Activated CD4-positive, CD25-positive, alpha-beta regulatory T cell treated with anti-CD3 and anti-CD28 coated beads, Interleukin-2, amount 50 U/mL, for 72 hours (primary cell): ENCODE measurements around the gene NXN.
"Not testable (repeated sequence)": the region's sequence is repeated elsewhere in the genome, so short reads cannot be mapped to it uniquely, and the experiment has no call there.

Source experiments
- DNase-seq: peaks from one replicate; pipeline ENCODE4 v3.0.0; 2021

The NXN gene

GRCh38 chr17:881778-882177 lies 97.8 kb downstream of the NXN start:
- DNase-seq: no peak

DNA sequence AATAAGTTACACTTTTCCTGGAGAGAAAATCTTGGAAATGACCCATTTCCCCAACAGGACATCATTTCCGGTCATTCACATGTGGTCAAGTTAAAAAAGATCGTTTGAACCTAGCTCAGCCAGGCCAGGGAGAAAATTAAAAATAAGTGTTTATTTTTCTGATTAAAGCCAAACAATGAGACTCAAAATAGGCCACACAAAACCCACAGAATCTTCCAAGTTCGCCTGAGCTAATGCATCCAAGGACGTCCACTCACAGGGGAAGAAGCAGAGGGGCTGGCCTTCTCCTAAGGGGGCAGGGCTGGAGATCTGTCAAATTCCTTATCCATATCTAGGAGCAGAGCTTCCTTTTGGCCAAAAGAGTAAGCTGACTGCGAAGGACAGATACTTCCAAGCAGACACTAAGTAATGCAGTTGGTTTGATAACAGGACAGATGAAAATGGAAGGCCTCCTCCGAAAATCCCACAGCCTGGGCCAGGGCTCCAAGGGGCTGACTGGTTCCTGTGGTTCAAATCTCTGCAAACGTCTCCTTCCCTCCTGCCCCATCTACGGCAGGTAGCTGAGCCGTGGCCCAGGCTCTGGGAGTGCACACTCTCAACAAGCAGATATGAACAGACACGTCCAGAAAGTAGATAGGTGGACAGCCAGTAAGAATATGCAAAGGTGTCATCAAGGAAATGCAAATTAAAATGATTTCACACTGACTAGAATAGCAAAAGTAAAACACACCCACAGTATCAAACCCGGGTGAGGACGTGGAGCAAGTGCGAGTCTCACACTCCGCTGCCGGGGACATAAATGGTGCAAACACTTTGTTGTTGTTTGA lies 98.9 kb downstream of the NXN start:
- DNase-seq: no peak

GRCh38 chr17:879546-880442 lies 99.8 kb downstream of the NXN start:
- DNase-seq: peak; percentile 51

DNA sequence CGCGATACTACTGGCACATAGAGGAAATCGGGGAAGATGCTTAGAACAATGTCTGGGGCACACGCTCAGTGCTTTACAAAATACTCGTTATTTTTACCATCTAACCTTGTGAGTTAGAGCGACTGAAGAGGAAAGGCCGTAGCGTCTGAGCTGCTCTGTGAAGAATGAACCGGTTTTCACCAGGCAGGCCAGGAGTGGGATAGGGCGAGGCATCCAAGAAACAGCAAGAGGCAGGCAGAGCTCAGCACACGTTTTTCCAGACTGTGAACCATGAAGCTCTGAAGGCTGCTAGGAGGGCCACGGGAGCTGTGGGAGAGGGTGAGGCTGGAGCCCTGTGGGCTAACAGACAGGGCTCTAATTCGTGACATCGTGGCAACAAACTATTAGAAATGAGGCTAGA lies 101.9 kb downstream of the NXN start:
- DNase-seq: no peak

DNA sequence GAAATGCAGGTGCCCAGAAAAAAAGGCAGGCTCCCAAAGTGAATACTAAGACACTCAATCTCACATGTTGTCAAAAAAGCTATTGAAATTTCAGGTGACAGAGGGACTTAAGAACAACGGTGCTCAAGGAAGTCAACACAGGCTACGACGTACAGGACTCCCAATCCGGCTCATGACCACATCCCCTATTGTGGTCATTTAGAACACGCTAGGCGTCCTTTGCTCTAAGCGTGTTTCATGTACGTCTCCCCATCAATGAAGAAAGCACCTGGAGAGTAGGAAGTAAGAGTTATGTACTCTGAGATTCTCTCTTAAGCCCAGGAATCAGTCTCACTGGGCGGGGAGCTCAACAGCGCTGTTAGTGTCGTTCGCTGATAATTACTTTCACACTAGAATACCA lies 103.3 kb downstream of the NXN start:
- DNase-seq: no peak

DNA sequence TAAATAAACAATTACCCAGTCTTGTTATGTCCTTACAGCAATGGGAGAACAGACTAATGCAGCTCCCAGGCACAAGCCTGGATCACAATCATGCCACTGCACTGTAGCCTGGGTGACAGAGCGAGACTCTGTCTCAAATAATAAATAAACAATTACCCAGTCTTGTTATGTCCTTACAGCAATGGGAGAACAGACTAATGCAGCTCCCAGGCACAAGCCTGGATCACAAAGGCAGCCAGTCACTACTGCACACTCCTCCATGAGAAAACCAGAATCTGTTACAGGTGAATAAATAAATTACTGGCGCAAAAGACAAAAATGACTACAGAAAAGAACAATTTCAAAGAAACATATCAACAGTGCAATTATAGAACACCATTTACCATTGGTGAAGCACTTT lies 105.0 kb downstream of the NXN start:
- not testable (repeated sequence) for DNase-seq

DNA sequence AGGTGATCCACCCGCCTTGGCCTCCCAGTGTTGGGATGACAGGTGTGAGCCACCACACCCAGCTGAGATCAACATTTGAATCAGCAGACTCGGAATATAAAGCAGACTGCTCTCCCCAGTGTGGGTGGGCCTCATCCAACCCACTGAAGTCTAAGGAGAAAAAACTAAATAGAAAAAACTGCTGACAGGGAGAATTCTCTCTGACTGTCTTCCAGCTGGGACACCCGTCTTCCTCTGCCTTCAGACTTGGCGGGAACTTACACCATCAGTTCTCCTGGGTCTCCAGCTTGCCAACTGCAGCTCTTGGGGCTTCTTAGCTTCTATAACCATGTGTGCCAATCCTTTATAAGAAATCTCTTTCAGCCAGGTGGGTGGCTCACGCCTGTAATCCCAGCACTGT lies 106.7 kb downstream of the NXN start:
- no peak for DNase-seq

- no peak for DNase-seq
Observed at GRCh38 chr17:871751-872519, 107.6 kb downstream of the NXN start.

DNA sequence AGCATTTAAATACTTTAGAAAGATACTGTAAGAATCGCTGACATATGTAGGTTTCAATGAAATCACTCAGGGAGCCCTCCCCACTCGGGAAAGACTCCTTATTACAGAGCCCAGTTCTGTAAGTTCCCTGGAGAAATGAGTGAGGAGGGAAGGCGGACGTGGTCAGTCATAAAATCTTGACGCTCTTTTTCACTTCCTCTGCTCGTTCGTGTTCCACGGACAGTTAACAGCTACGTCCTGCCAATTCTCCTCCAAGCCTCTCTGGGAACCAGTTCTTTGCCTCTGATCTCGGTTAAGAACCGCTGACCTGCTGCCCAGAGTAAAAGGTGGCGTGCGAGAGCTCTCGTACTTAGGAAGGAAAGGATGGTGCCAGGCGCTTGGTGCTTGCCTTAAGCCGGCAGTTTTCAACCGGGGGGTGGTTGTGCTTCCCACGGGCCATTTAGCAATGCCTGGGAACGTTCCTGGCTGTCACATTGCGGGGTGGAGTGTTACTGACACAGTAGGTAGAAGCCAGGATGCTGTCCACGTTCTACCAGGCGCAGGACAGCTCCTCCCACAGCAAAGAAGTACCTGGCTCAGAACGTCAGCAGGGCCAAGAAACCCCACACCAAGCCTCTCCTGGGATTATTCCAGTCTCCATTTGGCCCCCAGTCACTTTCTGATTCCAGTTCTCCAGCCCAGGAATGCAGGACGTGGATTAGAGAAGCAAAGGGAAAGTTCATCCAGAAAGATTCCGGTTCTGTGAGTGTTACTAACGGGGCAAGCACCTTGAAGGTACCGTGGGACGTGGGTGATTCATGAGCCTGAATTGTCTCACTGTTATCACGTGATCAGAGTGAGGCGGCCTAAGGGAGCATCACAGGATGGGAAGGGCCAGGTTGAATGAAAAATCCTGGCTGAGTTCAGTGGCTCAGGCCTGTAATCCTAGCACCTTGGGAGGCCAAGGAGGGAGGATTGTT lies 109.7 kb downstream of the NXN start:
- no peak for DNase-seq

DNA sequence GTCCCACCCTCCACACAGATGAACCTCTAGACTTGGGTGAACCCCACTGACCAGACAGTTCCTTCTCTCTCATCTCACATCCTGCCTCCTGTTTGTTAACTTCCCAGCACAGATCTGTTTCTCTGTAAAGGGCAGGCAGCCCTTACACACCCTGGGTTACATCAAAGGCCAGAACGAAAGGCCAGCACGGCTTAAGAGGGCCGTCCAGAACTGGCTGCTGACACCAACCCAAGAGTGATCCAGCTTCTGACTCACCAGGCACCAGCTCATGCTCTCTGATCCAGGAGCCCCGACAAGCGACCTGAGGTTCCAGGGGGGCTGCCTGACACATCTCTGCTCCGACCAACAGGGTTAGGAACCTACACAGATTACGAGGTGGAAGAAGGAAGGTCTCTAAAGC lies 110.5 kb downstream of the NXN start:
- DNase-seq: no peak

- no peak for DNase-seq
Observed at GRCh38 chr17:867896-868489, 111.6 kb downstream of the NXN start.

- not testable (repeated sequence) for DNase-seq
Observed at GRCh38 chr17:867238-867637, 112.3 kb downstream of the NXN start.

DNA sequence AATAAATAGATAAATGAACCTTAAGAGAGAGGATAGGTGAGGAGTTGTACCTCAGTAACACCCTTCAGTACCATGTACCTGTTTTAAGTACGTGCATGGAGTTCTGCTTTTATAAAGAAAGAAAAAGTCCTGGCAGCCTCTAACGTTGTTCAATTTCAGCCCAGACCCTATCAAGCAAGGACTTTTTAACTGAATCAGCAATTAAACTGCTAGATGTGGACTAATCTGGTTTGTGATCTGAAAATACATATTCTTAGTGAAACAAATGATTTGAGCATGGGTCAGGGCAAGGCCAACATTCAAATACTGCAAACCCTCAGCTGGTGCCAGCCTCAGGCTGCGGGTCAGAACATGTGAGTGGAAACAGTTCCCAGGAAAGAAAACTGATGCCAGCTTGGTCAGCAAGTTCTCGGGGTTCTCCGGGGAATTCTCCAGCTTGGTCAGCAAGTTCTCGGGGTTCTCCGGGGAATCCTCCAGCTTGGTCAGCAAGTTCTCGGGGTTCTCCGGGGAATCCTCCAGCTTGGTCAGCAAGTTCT lies 112.9 kb downstream of the NXN start:
- DNase-seq: no peak

DNA sequence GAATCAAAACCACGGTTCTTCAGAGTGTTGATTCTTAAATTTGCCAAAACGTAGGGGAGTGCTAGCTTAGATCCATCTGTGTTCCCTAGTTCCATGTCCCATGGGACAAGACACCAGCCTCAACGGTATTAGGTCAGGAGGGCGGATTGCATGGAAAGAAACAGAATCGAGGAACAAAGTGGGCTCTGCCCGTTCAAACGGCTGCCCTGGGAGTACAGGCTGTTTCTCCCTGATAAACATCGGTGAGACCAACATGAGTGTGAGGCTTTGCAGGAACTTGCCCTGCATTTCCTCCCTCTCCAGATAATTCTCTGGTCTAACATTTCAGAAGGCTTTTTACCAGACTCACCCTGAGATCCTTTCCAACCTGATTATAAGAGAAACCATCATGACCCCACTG lies 115.3 kb downstream of the NXN start:
- DNase-seq: no peak

- DNase-seq: no peak
Observed at GRCh38 chr17:863880-864279, 115.7 kb downstream of the NXN start.

DNA sequence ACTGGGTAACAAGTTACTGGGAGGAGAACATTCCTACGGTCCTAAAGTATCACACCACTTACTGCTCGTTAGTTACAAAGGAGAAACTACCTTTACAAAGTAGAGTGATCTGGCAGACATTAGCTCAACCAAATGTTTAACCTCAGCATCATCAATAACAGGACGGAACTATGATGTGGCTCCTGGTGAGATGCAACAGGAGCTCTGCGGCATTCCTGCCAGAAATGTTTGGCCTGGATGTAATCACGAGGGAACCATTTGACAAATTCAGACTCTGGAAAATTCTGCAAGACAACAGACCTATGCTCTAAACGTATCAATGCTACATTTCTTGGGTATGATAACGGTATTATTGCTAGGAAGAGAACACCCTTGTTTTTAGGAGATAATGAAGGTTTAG lies 117.0 kb downstream of the NXN start:
- no peak for DNase-seq

DNA sequence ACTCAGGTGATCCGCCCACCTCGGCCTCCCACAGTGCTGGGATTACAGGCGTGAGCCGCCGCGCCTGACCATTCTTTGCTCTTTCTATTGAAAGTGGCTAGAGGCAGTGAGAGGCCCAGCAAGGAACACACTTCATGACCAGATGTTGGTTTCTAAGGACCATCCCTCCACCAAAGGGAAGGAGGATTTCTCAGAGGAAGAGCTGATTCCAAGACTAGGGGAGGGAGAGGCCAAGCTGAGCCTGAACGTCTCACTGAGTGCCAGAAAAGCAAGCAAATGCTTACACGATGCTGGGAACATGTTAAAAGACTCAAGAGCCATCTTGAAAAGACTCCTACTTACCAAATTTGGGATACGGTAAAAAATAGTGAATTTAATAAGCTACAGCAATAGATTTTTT lies 118.2 kb downstream of the NXN start:
- no peak for DNase-seq

DNA sequence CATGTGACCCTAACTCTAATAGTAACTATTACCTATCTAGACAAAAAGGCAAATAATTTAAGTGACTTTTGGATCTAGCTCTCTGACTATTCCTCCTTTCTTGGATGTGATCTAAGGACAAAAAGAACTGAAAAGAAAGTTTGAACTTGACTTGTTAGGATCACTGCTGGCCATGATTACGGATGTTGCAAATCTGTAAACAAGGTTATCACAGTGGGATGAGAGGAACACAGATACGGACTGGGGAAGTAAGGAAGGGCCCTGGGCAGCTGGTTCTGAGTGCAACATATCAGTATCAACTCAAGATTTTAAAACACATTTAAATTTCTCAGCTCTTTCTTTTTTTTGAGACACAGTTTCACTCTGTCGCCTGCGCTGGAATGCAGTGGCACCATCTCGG lies 118.8 kb downstream of the NXN start:
- no peak for DNase-seq

GRCh38 chr17:859824-860195 lies 119.8 kb downstream of the NXN start:
- no peak for DNase-seq

- DNase-seq: no peak
Observed at GRCh38 chr17:859061-859823, 120.3 kb downstream of the NXN start.

DNA sequence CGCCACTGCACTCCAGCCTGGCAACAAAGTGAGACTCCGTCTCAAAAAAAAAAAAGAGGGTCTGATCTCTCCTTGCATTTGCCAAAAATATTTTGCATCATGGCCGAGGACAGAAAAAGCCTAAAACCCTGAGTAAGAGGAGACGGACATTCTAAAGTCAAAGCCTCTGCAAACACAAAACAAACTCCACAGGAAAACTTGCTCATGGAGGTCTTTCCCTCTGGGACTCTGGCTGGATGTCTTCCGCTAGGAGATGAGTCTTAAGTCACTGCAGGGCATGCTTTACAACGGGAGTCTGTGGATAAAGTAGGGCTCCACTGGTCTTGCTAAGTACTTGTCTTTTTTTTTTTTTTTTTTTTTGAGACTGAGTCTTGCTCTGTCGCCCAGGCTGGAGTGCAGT lies 123.4 kb downstream of the NXN start:
- DNase-seq: no peak
